Keratinocyte (primary cell): ENCODE data around the gene PRKN. TPM values are rescaled to one million over a fixed set of nuclear protein-coding genes. Genes with fewer than 3 reads are reported as not detected.

Experiments used
- DNase-seq: peaks from one replicate; pipeline ENCODE4 v3.0.0-alpha.2; 2011; ENCODE audit warnings: low read depth, missing footprints, low spot score
- FAIRE-seq: peaks from 2 replicates; lab custom pipeline; 2011; peaks lifted over from hg19 to GRCh38; lab: Jason Lieb, UNC
- H2AFZ ChIP-seq: 2 replicates; pipeline ENCODE4 v1.6.0; 2012; ENCODE audit warnings: low read length, control low read depth, inconsistent platforms; ENCODE audit not compliant: control insufficient read depth
- H3K27ac ChIP-seq: 2 replicates; pipeline ENCODE4 v1.5.1; 2011; ENCODE audit warnings: low read length; ENCODE audit not compliant: control insufficient read depth, insufficient read depth
- H3K27me3 ChIP-seq: 3 replicates; pipeline ENCODE4 v1.6.0; 2011; ENCODE audit warnings: low read length; ENCODE audit not compliant: control insufficient read depth, insufficient read depth; ENCODE audit errors: extremely low read depth
- H3K36me3 ChIP-seq, 2 experiments: 2 replicates in 1 of 2; 3 replicates in 1 of 2; pipeline ENCODE4 v1.5.1; 2011; ENCODE audit warnings: low read length in 2 of 2, mild to moderate bottlenecking in 1 of 2; ENCODE audit not compliant: control insufficient read depth in 2 of 2, insufficient read depth in 2 of 2; ENCODE audit errors: extremely low read depth in 1 of 2
- H3K4me1 ChIP-seq: 3 replicates; pipeline ENCODE4 v1.5.1; 2011; ENCODE audit warnings: low read length; ENCODE audit not compliant: control insufficient read depth, insufficient read depth; ENCODE audit errors: extremely low read depth
- H3K4me2 ChIP-seq: 3 replicates; pipeline ENCODE4 v1.6.0; 2011; ENCODE audit warnings: low read depth, low read length; ENCODE audit not compliant: control insufficient read depth, insufficient read depth; ENCODE audit errors: extremely low read depth
- H3K4me3 ChIP-seq, 3 experiments: fragments of 200-600 bp in 1 of 3; sonication (generic) in 1 of 3; 2 replicates in 2 of 3; 3 replicates in 1 of 3; pipeline ENCODE4 v1.5.1; 2011 to 2016; ENCODE audit warnings: low read length in 3 of 3, mild to moderate bottlenecking in 3 of 3, control low read depth in 2 of 3, inconsistent platforms in 1 of 3, low read depth in 1 of 3, mixed read lengths in 1 of 3, mixed run types in 1 of 3, moderate library complexity in 1 of 3; ENCODE audit not compliant: control insufficient read depth in 2 of 3, insufficient read depth in 2 of 3; ENCODE audit errors: extremely low read depth in 1 of 3
- H3K79me2 ChIP-seq: 2 replicates; pipeline ENCODE4 v1.6.0; 2012; ENCODE audit warnings: low read length; ENCODE audit not compliant: control insufficient read depth, insufficient read depth
- H3K9ac ChIP-seq: 3 replicates; pipeline ENCODE4 v1.6.0; 2011; ENCODE audit warnings: low read length; ENCODE audit not compliant: control insufficient read depth, insufficient read depth; ENCODE audit errors: extremely low read depth
- H3K9me1 ChIP-seq: 3 replicates; pipeline ENCODE4 v1.6.0; 2011; ENCODE audit warnings: low read length; ENCODE audit not compliant: control insufficient read depth, insufficient read depth; ENCODE audit errors: extremely low read depth
- H3K9me3 ChIP-seq: 2 replicates; pipeline ENCODE4 v1.5.1; 2012; ENCODE audit warnings: low read depth, low read length; ENCODE audit not compliant: control insufficient read depth
- H4K20me1 ChIP-seq: 3 replicates; pipeline ENCODE4 v1.6.0; 2011; ENCODE audit warnings: low read length; ENCODE audit not compliant: control insufficient read depth, insufficient read depth; ENCODE audit errors: extremely low read depth
- CTCF ChIP-seq, 3 experiments: IDR thresholded peaks in 1 of 3; conservative IDR thresholded peaks in 1 of 3; optimal IDR thresholded peaks in 1 of 3; 2 replicates in 2 of 3; 3 replicates in 1 of 3; pipeline versions ENCODE3 to v1.5.1; 2011; ENCODE audit warnings: low read length in 3 of 3, mild to moderate bottlenecking in 3 of 3, moderate library complexity in 2 of 3, control low read depth in 1 of 3, inconsistent platforms in 1 of 3; ENCODE audit not compliant: insufficient read depth in 2 of 3; ENCODE audit errors: extremely low read depth in 1 of 3
- EZH2 ChIP-seq: IDR thresholded peaks from one replicate; pipeline ENCODE4 v1.6.1; 2012; ENCODE audit warnings: inconsistent platforms, mild to moderate bottlenecking, low read length, moderate library complexity
- dilution Hi-C: fragments of 300-500 bp; cut with MboI; formaldehyde crosslinking; loops from one replicate; pipeline ENCODE4 v1.7.0; 2020; ENCODE audit warnings: low sequenced_read_pairs; ENCODE audit not compliant: extremely low pct_ligation_motif_present
- polyA plus RNA-seq, 5 experiments: library from polyadenylated mRNA; depleted of rRNA in 3 of 5; stranded (reverse) in 3 of 5; stranded (forward) in 1 of 5; unstranded in 1 of 5; fragments of >200 nt; gene quantifications; 1 replicate in 1 of 5; 2 replicates in 3 of 5; 3 replicates in 1 of 5; pipeline versions ENCODE4 v1.2.1 to v1.2.3, GENCODE V29; 2011 to 2012; ENCODE audit warnings: missing spikeins in 2 of 5, low read depth in 1 of 5, low replicate concordance in 1 of 5

The PRKN gene
- polyA plus RNA-seq, 1 donor (not counting 4 experiments of a cell fraction or from before 2014, with no cell fraction given): 0.67 TPM

- Histone ChIP-seq H3K27ac (no peak overlapping the region), H3K4me1 (no peaks in the 10 kb centered on the region), H3K4me3 (no peak overlapping the region), H3K79me2 (no peaks in the 10 kb centered on the region), H3K9me3 (no peaks in the 10 kb centered on the region), H3K4me2 (no peak overlapping the region), H3K9me1 (no peaks in the 10 kb centered on the region), H3K27me3 (no peaks in the 10 kb centered on the region), H3K9ac (no peak overlapping the region), H3K36me3 (no peaks in the 10 kb centered on the region), H4K20me1 (no peaks in the 10 kb centered on the region), H2AFZ (no peak overlapping the region)
- dilution Hi-C loops: no loop called here
- FAIRE-seq (no peak), DNase-seq (no peak)
- TF ChIP-seq CTCF (optimal IDR thresholded peaks at IDR 0.05 in 1 of 3, IDR thresholded peaks at IDR 0.05 in 1 of 3, conservative IDR thresholded peaks at IDR 0.05 in 1 of 3; ENCODE audit: extremely low read depth in 1 of 3, insufficient read depth in 2 of 3, low read length in 3 of 3) (no peak), EZH2 (no peak)
Measured at GRCh38 chr6:162443101-162443500, 284.5 kb downstream of the PRKN start.

GRCh38 chr6:162442687-162443086 lies 284.9 kb downstream of the PRKN start:
- Histone ChIP-seq H3K9me1 (no peaks in the 10 kb centered on the region), H3K27ac (no peak overlapping the region), H3K4me1 (no peaks in the 10 kb centered on the region), H3K36me3 (no peaks in the 10 kb centered on the region), H3K4me3 (no peak overlapping the region), H3K4me2 (no peak overlapping the region), H3K9ac (no peak overlapping the region), H3K79me2 (no peaks in the 10 kb centered on the region), H4K20me1 (no peaks in the 10 kb centered on the region), H3K27me3 (no peaks in the 10 kb centered on the region), H2AFZ (no peak overlapping the region), H3K9me3 (no peaks in the 10 kb centered on the region)
- FAIRE-seq: no peak
- dilution Hi-C loops: no loop called here
- DNase-seq: no peak
- TF ChIP-seq CTCF (optimal IDR thresholded peaks at IDR 0.05 in 1 of 3, IDR thresholded peaks at IDR 0.05 in 1 of 3, conservative IDR thresholded peaks at IDR 0.05 in 1 of 3; ENCODE audit: extremely low read depth in 1 of 3, insufficient read depth in 2 of 3, low read length in 3 of 3) (peak in 2 of 3 experiments; percentile 11 to 46), EZH2 (no peak)
